Measurements from ENCODE around the gene ACYP1. TPM values are rescaled to one million over a fixed set of nuclear protein-coding genes. Genes with fewer than 3 reads are reported as not detected.

ACYP1 gene
- total RNA-seq, 1 donor from 2014 or later = 4.2 TPM

DNA sequence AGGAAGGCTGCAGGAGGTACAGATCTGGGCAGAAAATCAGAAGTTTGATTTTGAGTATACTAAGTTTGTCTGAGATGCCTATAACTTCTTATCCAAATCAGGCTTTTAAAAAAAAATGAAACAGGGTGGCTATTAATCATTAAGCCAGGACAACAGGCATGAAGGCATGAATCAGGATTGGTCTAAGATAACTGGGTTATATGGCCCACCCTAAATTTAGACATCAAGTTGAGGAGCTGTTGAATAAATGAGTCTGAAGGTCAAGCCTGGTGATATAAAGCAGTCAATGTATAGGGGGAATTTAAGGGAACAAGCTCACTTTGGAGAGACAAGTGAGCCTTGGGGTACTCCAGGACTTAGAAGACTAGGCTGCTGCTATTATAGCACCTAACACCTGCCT, 34.4 kb upstream of the ACYP1 start:
- no peaks in the 10 kb centered on the region for H3K27me3 Mint-ChIP-seq (ENCODE audit: low read depth)
- no peak for DNase-seq (ENCODE audit: low spot score)
- H3K27ac Mint-ChIP-seq (ENCODE audit: unreplicated experiment) = no peak overlapping the region
- TF ChIP-seq, protein P1, sequence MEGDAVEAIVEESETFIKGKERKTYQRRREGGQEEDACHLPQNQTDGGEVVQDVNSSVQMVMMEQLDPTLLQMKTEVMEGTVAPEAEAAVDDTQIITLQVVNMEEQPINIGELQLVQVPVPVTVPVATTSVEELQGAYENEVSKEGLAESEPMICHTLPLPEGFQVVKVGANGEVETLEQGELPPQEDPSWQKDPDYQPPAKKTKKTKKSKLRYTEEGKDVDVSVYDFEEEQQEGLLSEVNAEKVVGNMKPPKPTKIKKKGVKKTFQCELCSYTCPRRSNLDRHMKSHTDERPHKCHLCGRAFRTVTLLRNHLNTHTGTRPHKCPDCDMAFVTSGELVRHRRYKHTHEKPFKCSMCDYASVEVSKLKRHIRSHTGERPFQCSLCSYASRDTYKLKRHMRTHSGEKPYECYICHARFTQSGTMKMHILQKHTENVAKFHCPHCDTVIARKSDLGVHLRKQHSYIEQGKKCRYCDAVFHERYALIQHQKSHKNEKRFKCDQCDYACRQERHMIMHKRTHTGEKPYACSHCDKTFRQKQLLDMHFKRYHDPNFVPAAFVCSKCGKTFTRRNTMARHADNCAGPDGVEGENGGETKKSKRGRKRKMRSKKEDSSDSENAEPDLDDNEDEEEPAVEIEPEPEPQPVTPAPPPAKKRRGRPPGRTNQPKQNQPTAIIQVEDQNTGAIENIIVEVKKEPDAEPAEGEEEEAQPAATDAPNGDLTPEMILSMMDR (IDR thresholded peaks at IDR 0.05) = no peak
- H3K4me1 Mint-ChIP-seq (ENCODE audit: low read depth) = no peaks in the 10 kb centered on the region
- no peaks in the 10 kb centered on the region for H3K9me3 Mint-ChIP-seq (ENCODE audit: low read depth)
- H3K36me3 Mint-ChIP-seq (ENCODE audit: low read depth) = peaks cover 35% of the 10 kb centered on the region
- H3K4me3 Mint-ChIP-seq (ENCODE audit: unreplicated experiment) = no peak overlapping the region

DNA sequence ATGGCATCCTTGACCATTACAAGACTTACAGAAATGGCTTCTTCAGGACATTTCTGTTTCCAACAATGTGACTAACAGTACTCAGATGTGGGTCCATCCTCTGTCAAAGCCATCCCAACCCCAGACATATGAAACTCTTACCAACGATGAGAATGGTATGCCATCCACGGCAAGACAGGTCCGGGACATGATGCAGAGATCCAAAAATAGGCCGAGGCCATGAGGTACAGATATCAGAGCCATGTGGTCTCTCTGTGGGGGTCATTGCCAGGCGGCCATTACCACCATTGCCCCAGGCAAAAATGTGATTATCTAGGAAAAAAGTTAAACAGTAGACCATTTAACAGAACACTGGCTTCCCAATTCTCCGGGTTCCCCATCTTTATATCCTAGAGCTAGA, 33.1 kb upstream of the ACYP1 start:
- TF ChIP-seq, protein P1 (IDR thresholded peaks at IDR 0.05) = no peak
- H3K36me3 Mint-ChIP-seq (ENCODE audit: low read depth) = peaks cover 35% of the 10 kb centered on the region

GRCh38 chr14:75095690-75096089, 31.9 kb upstream of the ACYP1 start:
- no peak for DNase-seq (ENCODE audit: low spot score)
- Mint-ChIP-seq H3K27ac (ENCODE audit: unreplicated experiment) (no peak overlapping the region), H3K4me1 (ENCODE audit: low read depth) (no peaks in the 10 kb centered on the region), H3K4me3 (ENCODE audit: unreplicated experiment) (no peak overlapping the region), H3K9me3 (ENCODE audit: low read depth) (no peaks in the 10 kb centered on the region), H3K36me3 (ENCODE audit: low read depth) (peaks cover 32% of the 10 kb centered on the region), H3K27me3 (ENCODE audit: low read depth) (no peaks in the 10 kb centered on the region)
- TF ChIP-seq, protein P1 (IDR thresholded peaks at IDR 0.05) = no peak

More for the DNA sequence above, 33.1 kb upstream of the ACYP1 start:
- no peaks in the 10 kb centered on the region for H3K4me1 Mint-ChIP-seq (ENCODE audit: low read depth)
- DNase-seq (ENCODE audit: low spot score) = no peak
- no peaks in the 10 kb centered on the region for H3K27me3 Mint-ChIP-seq (ENCODE audit: low read depth)
- H3K9me3 Mint-ChIP-seq (ENCODE audit: low read depth) = no peaks in the 10 kb centered on the region
- no peak overlapping the region for H3K4me3 Mint-ChIP-seq (ENCODE audit: unreplicated experiment)
- no peak overlapping the region for H3K27ac Mint-ChIP-seq (ENCODE audit: unreplicated experiment)

DNA sequence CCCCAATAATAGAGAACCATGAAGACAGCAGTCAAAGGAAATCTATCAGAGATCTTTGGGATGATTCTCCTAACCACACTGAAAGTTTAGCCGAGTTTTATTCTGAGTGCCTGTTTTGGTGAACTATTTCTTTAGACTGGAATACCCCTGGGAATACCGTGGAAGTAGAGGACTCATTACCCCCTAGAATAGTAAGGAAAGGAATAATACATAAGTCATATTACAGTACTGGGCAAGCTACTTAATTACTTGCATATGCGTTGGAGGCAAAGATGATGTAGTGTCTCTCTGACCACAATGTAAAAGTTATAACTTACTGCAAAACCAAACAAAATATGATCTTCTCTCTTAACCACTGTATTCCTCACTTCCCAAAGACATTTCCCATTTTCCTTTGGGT, 31.1 kb upstream of the ACYP1 start:
- Mint-ChIP-seq H3K9me3 (ENCODE audit: low read depth) (no peaks in the 10 kb centered on the region), H3K27me3 (ENCODE audit: low read depth) (no peaks in the 10 kb centered on the region), H3K4me1 (ENCODE audit: low read depth) (peaks cover 2% of the 10 kb centered on the region), H3K36me3 (ENCODE audit: low read depth) (peaks cover 28% of the 10 kb centered on the region), H3K4me3 (ENCODE audit: unreplicated experiment) (no peak overlapping the region), H3K27ac (ENCODE audit: unreplicated experiment) (no peak overlapping the region)
- TF ChIP-seq, protein P1 (IDR thresholded peaks at IDR 0.05) = no peak
- DNase-seq (ENCODE audit: low spot score) = no peak

GRCh38 chr14:75092698-75093097, 28.9 kb upstream of the ACYP1 start:
- Mint-ChIP-seq H3K27ac (ENCODE audit: unreplicated experiment) (no peak overlapping the region), H3K36me3 (ENCODE audit: low read depth) (peaks cover 16% of the 10 kb centered on the region), H3K4me3 (ENCODE audit: unreplicated experiment) (no peak overlapping the region), H3K27me3 (ENCODE audit: low read depth) (no peaks in the 10 kb centered on the region), H3K4me1 (ENCODE audit: low read depth) (peaks cover 2% of the 10 kb centered on the region), H3K9me3 (ENCODE audit: low read depth) (no peaks in the 10 kb centered on the region)
- TF ChIP-seq, protein P1 (IDR thresholded peaks at IDR 0.05) = no peak
- no peak for DNase-seq (ENCODE audit: low spot score)

All from chondrocyte (in vitro differentiated cells).